Measurements from ENCODE around the gene FBLN1.
"Not testable (repeated sequence)": the region's sequence is repeated elsewhere in the genome, so short reads cannot be mapped to it uniquely, and the experiment has no call there.

FBLN1 gene, protein sequence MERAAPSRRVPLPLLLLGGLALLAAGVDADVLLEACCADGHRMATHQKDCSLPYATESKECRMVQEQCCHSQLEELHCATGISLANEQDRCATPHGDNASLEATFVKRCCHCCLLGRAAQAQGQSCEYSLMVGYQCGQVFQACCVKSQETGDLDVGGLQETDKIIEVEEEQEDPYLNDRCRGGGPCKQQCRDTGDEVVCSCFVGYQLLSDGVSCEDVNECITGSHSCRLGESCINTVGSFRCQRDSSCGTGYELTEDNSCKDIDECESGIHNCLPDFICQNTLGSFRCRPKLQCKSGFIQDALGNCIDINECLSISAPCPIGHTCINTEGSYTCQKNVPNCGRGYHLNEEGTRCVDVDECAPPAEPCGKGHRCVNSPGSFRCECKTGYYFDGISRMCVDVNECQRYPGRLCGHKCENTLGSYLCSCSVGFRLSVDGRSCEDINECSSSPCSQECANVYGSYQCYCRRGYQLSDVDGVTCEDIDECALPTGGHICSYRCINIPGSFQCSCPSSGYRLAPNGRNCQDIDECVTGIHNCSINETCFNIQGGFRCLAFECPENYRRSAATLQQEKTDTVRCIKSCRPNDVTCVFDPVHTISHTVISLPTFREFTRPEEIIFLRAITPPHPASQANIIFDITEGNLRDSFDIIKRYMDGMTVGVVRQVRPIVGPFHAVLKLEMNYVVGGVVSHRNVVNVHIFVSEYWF

DNA sequence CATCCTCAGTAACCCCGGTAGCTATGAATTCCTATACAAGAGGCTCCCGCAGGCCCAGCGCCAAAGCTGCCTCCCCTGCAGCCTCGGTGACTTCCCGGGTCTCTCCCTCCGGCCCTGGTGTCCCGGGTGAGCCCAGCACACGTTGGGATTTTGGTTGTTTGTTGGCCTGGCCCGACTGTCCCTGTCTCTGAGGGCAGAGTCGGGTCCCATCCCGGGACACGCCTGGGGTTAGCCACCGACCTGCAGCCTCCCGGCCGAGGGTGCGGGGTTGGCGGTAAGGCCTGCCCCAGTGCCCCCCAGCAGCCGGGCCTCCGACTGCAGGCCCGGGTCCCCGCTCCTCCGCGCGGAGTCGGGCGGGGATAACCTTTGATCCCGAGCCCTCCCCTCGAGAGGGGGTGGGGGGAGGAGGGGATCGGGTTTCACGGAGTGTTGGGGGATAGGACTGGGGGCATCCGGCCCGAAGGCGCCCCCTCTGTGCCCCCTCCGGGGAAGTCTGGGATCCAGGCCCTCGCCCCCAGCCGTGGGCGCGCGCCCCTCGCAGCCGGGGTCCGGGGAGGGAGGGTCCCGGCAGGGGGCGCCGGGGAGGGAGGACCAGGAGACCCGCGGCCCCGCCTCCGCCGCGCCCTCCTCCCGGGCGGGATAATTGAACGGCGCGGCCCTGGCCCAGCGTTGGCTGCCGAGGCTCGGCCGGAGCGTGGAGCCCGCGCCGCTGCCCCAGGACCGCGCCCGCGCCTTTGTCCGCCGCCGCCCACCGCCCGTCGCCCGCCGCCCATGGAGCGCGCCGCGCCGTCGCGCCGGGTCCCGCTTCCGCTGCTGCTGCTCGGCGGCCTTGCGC lies at the start of gene FBLN1:
Gene FBLN1, plus strand, starts transcription at position 669 of the 835 bp plus-strand sequence. Its CDS starts 103 bp downstream, at position 772.
- no peak for DNase-seq
- TF ChIP-seq POLR2A (IDR thresholded peaks at IDR 0.05; ENCODE audit: low read length) (no peak), GATA1 (IDR thresholded peaks at IDR 0.05; ENCODE audit: low read depth, low read length) (no peak)

DNA sequence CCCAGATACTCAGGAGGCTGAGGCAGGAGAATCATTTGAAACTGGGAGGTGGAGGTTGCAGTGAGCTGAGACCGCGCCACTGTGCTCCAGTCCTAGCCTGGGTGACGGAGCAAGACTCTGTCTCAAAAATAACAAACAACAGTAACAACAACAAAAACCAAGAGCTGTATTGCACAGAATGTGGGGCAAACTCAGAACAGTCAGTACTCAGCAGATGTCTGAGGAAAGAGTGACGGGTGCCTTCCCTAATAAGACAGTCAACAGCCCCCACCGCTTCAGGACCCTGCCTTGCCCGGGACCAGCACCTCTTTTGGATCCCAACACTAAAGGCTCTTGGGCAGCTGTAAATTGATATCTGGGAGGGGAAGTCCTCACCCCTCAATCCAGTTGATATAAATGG lies 48.9 kb upstream of the FBLN1 start:
- DNase-seq, result no peak
- TF ChIP-seq POLR2A (IDR thresholded peaks at IDR 0.05; ENCODE audit: low read length), result no peak
- no peak for TF ChIP-seq GATA1 (IDR thresholded peaks at IDR 0.05; ENCODE audit: low read depth, low read length)

DNA sequence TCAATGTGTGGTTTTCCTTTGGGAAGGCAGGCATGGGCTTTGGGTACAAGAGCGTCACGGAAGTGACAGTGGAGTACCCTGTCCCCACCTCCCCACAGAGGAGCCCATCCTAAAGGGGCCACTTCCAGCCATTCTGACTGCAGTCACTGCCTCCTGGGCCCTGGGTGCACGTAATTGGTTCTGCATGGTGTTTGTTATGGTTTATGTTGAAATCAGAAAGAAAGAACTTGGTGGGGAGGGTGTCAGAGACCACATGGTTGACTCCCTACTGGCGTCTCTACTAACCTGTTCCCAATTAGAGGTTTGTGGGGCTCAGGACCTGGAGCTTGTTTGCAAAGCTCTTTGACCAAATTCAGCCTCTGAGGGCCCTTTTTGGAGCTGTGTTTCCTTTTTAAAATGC lies 48.4 kb upstream of the FBLN1 start:
- TF ChIP-seq GATA1 (IDR thresholded peaks at IDR 0.05; ENCODE audit: low read depth, low read length) (no peak), POLR2A (IDR thresholded peaks at IDR 0.05; ENCODE audit: low read length) (no peak)
- DNase-seq, result no peak

DNA sequence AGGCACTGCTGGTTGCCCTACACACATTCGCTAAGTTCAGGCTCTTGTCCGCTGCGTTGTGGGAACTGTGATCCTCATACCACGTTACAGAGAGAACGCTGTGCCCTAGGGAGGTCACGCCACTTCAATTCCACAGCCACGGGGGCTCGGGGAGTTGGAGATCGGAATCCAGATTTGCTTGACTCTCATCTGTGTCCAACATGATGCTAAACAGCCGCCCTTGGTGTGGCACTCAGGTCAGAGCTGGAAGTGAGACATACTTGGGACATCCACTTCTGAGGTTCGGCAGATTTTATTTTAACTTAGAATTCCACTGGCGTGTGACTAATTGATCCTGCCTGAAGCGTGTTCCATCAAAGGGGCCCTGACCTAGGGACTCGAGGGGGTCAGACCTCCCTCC lies 47.5 kb upstream of the FBLN1 start:
- no peak for TF ChIP-seq GATA1 (IDR thresholded peaks at IDR 0.05; ENCODE audit: low read depth, low read length)
- TF ChIP-seq POLR2A (IDR thresholded peaks at IDR 0.05; ENCODE audit: low read length), result no peak
- no peak for DNase-seq

DNA sequence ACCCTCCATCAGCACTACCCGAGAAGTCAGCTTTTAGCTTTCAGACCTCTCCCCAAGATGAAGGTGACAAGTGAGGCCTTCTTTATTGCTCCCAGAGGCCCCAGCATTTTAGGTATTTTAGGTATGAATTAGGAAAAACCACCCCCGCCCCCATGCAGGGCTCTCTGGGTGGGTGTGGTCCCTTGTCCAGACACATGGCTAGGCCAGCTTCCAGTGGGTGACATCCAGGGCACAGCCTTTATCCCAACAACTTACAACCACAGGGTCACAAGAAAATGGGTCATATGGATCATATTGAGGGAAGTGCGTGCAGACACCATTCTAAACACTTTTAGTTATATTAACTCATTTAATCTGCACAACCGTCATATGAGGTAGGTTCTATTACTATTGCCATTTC lies 47.1 kb upstream of the FBLN1 start:
- no peak for DNase-seq

DNA sequence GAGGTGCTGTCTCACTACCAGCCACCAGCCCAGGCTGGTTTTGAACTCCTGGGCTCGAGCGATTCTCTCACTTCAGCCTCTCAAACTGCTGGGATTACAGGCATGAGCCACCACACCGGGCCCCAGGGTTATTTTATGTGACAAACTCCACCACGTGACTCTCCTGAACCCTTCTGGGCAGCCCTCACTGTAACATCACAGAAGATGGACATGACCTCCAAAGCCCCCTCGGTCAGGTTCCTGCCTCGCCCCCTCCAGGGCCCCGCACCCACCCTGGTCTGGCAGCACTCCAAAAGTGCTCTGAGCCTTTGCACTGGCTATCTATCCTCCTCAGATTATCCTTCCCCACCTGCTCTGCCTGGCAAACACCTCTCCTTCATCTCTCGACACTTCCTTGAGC lies 45.9 kb upstream of the FBLN1 start:
- no peak for DNase-seq
- no peak for TF ChIP-seq GATA1 (IDR thresholded peaks at IDR 0.05; ENCODE audit: low read depth, low read length)
- TF ChIP-seq POLR2A (IDR thresholded peaks at IDR 0.05; ENCODE audit: low read length), result no peak

More for the DNA sequence above, 47.1 kb upstream of the FBLN1 start:
- TF ChIP-seq GATA1 (IDR thresholded peaks at IDR 0.05; ENCODE audit: low read depth, low read length), result no peak

DNA sequence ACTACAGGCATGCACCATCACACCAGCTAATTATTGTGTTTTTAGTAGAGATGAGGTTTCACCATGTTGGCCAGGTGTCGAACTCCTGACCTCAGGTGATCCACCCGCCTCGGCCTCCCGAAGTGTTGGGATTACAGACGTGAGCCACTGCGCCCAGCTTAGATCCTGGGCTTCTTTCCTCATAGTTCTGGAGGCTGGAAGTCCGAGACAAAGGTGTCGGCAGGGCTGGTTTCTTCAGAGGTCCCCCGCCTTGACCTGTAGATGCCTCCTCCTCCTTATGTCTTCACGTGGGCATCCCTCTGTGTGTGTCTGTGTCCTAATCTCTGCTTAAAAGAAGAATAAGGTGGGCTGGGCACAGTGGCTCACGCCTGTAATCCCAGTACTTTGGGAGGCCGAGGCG lies 44.2 kb upstream of the FBLN1 start:
- TF ChIP-seq POLR2A (IDR thresholded peaks at IDR 0.05; ENCODE audit: low read length) (no peak), GATA1 (IDR thresholded peaks at IDR 0.05; ENCODE audit: low read depth, low read length) (no peak)
- DNase-seq, result no peak

DNA sequence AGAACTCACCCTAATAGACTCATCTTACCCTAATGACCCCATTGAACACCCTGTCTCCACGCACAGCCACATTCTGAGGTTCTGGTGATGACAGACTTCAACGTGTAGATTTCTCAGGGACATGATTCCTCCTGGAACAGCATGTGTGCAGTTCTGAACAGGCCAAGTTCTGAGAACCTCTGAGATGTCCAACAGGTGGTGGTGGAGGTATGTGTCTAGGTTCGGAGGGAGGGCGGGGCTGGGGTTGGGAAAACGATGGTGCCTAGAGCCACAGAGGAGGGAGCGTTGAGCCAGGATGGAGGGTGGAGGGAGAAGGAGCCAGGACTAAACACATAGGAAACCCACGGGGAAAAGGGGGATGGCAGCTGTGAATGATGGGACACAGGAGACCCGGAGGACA lies 43.4 kb upstream of the FBLN1 start:
- DNase-seq, result no peak
- no peak for TF ChIP-seq GATA1 (IDR thresholded peaks at IDR 0.05; ENCODE audit: low read depth, low read length)
- TF ChIP-seq POLR2A (IDR thresholded peaks at IDR 0.05; ENCODE audit: low read length), result no peak

DNA sequence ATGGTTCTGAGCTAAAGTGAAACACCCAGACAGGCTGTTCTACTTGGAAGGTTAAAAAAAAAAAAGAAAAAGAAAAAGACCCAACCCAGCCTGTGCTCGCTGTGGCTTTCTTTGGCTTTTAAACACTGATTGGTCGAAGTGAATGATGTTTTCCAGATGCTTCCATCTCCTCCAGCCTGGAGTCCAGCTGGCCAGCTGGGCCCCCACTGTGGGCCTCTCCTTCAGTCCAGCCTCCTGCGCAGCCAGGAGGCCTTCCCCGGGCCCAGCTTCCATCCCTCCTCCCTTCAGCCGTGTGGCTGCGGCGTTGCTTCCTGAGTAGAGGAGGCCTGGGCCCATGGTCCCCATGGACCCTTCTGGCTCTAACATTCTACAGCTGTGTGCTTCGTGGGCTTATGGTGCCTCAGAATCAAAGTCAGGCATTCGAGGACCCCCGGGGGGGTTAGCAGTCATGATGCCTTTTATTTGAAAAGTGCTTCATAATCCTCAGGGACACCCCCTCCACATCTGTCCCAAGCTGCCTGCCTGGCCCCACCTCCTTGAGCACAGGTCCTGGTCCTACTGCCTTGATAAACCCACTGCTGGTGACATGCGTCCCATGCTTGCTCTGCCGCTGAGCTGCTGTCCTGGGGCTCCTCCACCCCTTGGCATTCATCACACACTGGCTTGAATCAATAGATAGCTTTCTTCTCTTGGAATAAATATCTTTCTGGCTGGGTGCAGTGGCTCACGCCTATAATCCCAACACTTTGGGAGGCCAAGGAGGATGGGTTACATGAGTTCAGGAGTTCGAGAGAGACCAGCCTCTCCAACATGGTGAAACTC lies 42.2 kb upstream of the FBLN1 start:
- no peak for DNase-seq
- TF ChIP-seq GATA1 (IDR thresholded peaks at IDR 0.05; ENCODE audit: low read depth, low read length), result no peak
- TF ChIP-seq POLR2A (IDR thresholded peaks at IDR 0.05; ENCODE audit: low read length), result no peak

DNA sequence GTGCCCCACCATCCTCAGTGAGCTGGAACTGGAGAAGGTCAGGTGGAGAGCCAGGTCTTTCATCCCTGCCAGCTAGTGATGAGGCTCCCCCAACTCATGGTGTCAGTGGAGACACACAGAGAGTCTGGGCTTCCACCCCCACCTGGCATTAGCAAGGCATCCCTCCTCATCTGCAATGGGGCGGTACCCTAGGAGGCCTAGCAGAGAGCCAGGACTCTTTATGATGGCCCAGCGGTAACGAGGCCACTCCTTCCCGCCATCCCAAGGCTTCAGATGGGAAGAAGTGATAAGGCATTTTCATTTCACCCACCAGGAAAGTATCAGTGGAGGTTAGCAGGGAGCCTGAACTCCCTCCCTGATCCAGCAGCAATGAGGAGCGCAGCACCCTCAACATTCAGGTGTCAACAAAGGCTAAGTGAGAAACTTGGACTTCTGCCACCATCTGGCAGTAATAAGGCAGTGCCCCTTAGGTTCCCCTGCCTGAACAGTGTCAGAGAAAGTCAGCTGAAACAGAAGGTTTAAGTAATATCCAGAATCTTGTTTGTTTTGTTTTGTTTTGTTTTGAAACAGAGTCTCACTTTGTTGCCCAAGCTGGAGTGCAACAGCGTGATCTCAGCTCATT lies 40.5 kb upstream of the FBLN1 start:
- DNase-seq, result no peak
- TF ChIP-seq GATA1 (IDR thresholded peaks at IDR 0.05; ENCODE audit: low read depth, low read length), result no peak
- no peak for TF ChIP-seq POLR2A (IDR thresholded peaks at IDR 0.05; ENCODE audit: low read length)

DNA sequence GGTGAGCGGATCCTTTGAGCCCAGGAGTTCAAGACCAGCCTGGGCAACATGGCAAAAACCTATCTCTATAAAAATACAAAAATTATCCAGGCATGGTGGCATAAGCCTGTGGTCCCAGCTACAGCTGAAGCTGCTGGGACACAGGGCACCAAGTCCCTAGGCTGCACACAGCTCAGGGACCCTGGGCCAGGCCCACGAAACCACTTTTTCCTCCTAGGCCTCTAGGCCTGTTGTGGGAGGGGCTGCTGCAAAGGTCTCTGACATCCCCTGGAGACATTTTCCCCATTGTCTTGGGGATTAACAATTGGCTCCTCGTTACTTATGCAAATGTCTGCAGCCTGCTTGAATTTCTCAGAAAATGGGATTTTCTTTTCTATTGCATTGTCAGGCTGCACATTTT lies 39.0 kb upstream of the FBLN1 start:
- not testable (repeated sequence) for DNase-seq

DNA sequence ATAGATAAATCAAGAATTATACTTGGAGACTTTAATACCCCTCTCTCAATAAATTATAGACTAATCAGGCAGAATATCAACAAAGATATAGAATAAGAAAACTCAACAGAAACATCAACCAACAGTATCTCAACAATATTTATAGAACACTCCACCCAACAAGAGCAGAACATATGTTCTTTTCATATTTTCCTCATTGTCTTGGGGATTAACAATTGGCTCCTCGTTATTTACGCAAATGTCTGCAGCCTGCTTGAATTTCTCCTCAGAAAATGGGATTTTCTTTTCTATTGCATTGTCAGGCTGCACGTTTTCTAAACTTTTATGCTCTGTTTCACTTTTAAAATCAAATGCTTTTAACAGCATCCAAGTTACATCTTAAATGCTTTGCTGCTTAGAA lies 37.0 kb upstream of the FBLN1 start:
- no peak for DNase-seq
- TF ChIP-seq GATA1 (IDR thresholded peaks at IDR 0.05; ENCODE audit: low read depth, low read length) (no peak), POLR2A (IDR thresholded peaks at IDR 0.05; ENCODE audit: low read length) (no peak)

DNA sequence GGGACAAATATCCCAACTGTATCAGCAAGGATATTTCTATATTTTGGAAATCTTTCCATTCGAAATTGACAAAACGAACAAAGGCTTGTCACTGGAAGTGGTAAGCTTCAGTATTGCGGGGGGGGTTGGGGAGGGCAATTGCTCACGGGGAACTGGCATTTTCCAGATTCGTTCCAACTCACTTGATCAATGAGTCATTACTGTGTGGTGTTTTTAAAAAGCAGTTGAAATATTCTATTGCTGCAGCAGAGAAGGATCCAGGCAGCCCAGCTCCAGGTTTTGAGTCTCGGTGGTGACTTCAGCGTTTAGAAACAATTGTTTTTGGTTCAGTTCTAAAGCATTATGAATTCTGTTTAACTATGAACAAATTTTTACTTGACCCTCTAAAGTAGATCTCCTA lies 33.8 kb upstream of the FBLN1 start:
- TF ChIP-seq GATA1 (IDR thresholded peaks at IDR 0.05; ENCODE audit: low read depth, low read length), result no peak
- no peak for TF ChIP-seq POLR2A (IDR thresholded peaks at IDR 0.05; ENCODE audit: low read length)
- DNase-seq, result no peak
